Measurements from ENCODE around the gene CDKAL1. TPM values are rescaled to one million over a fixed set of nuclear protein-coding genes. Genes with fewer than 3 reads are reported as not detected.

The CDKAL1 gene
- total RNA-seq, 8 experiments from 2014 or later, result 16.1 to 25.2 (median 20.2) TPM

GRCh38 chr6:20892365-20892764 is 358.1 kb downstream of the CDKAL1 start:
- ATAC-seq (replicated peaks in 6 of 8), result no peak
- Histone ChIP-seq H3K4me1 (replicated peaks in 1 of 2) (peaks cover 0 to 6% of the 10 kb centered on the region in 2 donors), H3K27ac (no peak overlapping the region), H3K4me3 (no peak overlapping the region)
- 50 to 100% (median 94%) methylated on average over 1 to 2 of the region's 2 CpGs; no CpG with 5 or more reads in 1 of the 10 experiments for WGBS, 10 experiments
- in situ Hi-C loops (cut with MboI; ENCODE audit: low pct_unique_long_range_greater_than_20kb in 2 of 9, low sequenced_read_pairs in 9 of 9, unreplicated experiment in 9 of 9), result no loop called here

GRCh38 chr6:20893412-20893811 is 359.2 kb downstream of the CDKAL1 start:
- Histone ChIP-seq H3K27ac (no peak overlapping the region), H3K4me1 (replicated peaks in 1 of 2) (peaks cover 0 to 6% of the 10 kb centered on the region in 2 donors), H3K4me3 (no peak overlapping the region)
- peak in 1 of 8 experiments; percentile 56 for ATAC-seq (replicated peaks in 6 of 8)
- in situ Hi-C loops (cut with MboI; ENCODE audit: low pct_unique_long_range_greater_than_20kb in 2 of 9, low sequenced_read_pairs in 9 of 9, unreplicated experiment in 9 of 9), result no loop called here

DNA sequence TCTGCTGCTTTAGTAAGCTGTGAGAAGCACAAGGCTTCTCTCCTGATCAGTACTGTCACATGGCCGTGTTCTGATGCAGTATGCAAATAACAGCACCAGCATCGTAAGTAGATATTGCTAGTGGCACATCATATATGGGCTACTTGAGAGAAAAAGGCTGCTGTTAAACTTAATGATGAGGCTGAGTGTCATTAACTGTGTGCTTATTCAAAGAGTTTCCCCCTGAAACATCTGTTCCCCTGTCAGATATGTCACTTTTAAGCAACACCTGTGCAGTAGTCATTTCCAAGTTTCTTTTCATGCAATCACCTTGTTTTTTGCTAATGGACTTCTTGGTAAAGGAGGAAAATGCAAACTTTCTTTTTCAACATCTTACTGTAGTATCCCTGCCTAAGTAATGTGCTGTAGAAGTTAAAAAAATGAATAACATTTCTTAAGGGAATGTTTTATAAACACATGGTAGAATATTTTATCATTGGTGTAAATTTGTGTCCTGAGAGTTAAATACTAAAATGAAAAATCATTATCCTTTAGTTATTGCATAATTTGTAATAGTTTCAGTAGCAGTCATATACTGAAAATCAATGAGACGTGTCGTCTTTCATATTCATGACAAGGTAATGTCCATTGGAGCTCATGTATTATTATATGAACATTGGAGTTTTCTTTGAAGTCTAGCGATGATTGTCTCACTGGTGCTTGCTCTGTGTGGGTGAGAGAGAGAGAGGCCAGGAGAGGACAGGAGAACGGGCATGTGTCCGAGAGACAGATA is 366.3 kb downstream of the CDKAL1 start:
- peaks cover 4 to 11% of the 10 kb centered on the region in 2 donors for H3K4me1 ChIP-seq (replicated peaks in 1 of 2)
- H3K27ac ChIP-seq, result no peak overlapping the region
- 71 to 100% (median 93%) methylated on average over 2 to 6 of the region's 7 CpGs; no CpG with 5 or more reads in 3 of the 10 experiments for WGBS, 10 experiments
- peak in 5 of 8 experiments; percentile 49 to 77 (median 69) for ATAC-seq (replicated peaks in 6 of 8)
- in situ Hi-C loops (cut with MboI; ENCODE audit: low pct_unique_long_range_greater_than_20kb in 2 of 9, low sequenced_read_pairs in 9 of 9, unreplicated experiment in 9 of 9), result loop anchor here in 1 of 9 experiments (25.0 kb wide), 1 partner anchor 687 kb away; the partner anchor contains the start of gene SOX4
- H3K4me3 ChIP-seq, result no peak overlapping the region

DNA sequence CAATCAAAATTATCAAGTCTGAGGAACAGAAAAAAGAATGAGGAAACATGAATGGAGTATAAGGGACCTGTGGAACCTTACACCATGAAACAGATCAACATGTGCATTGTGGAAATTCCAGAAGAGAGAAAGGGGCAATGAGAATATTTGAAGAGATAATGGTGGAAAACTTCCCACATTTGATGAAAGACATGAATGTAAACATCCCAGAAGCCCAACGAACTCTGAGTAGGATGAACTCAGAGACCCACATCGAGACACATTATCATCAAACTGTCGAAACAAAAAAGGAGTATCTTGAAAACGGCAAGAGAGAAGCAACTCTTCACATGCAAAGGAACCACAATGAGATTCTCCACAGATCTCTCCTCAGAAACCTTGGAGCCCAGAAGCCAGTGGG is 371.1 kb downstream of the CDKAL1 start:
- peaks cover 2 to 6% of the 10 kb centered on the region in 2 donors for H3K4me1 ChIP-seq (replicated peaks in 1 of 2)
- no peak overlapping the region for H3K27ac ChIP-seq
- 51 to 100% (median 87%) methylated on average over 1 to 4 of the region's 4 CpGs for WGBS, 10 experiments
- ATAC-seq (replicated peaks in 6 of 8), result no peak
- in situ Hi-C loops (cut with MboI; ENCODE audit: low pct_unique_long_range_greater_than_20kb in 2 of 9, low sequenced_read_pairs in 9 of 9, unreplicated experiment in 9 of 9), result loop anchor here in 1 of 9 experiments (25.0 kb wide), 1 partner anchor 682 kb away; the partner anchor contains the start of gene SOX4
- no peak overlapping the region for H3K4me3 ChIP-seq

DNA sequence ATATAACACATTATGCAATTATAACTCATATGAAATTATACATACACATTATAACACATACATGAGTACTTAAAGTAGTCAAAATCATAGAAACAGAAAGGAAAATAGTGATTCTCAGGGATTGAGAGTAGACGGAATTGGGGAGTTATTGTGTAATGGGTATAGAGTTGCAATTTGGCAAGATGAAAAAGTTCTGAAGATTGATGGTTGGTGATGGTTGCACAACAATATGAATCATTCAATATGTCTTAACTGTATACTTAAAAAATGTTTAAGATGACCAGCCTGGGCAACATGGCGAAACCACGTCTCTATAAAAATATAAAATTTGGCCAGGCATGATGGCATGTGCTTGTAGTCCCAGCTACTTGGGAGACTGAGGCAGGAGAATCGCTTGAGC is 372.7 kb downstream of the CDKAL1 start:
- in situ Hi-C loops (cut with MboI; ENCODE audit: low pct_unique_long_range_greater_than_20kb in 2 of 9, low sequenced_read_pairs in 9 of 9, unreplicated experiment in 9 of 9), result loop anchor here in 1 of 9 experiments (25.0 kb wide), 1 partner anchor 680 kb away; the partner anchor contains the start of gene SOX4
- WGBS, 10 experiments, result 84 to 100% (median 98%) methylated on average over 1 to 4 of the region's 4 CpGs
- no peak overlapping the region for H3K4me3 ChIP-seq
- H3K4me1 ChIP-seq (replicated peaks in 1 of 2), result peaks cover 0 to under 1% of the 10 kb centered on the region in 2 donors
- no peak for ATAC-seq (replicated peaks in 6 of 8)
- H3K27ac ChIP-seq, result no peak overlapping the region

- no peaks in the 10 kb centered on the region for H3K4me1 ChIP-seq (replicated peaks in 1 of 2)
- 69 to 100% (median 85%) methylated on average over 1 to 7 of the region's 7 CpGs; no CpG with 5 or more reads in 1 of the 10 experiments for WGBS, 10 experiments
- no peak overlapping the region for H3K4me3 ChIP-seq
- in situ Hi-C loops (cut with MboI; ENCODE audit: low pct_unique_long_range_greater_than_20kb in 2 of 9, low sequenced_read_pairs in 9 of 9, unreplicated experiment in 9 of 9), result loop anchor here in 1 of 9 experiments (25.0 kb wide), 1 partner anchor 680 kb away; the partner anchor contains the start of gene SOX4
- no peak overlapping the region for H3K27ac ChIP-seq
- ATAC-seq (replicated peaks in 6 of 8), result no peak
These were observed 373.3 kb downstream of the CDKAL1 start for GRCh38 chr6:20907486-20908071.

- WGBS, 10 experiments, result 86 to 100% (median 100%) methylated on average over 1 to 2 of the region's 2 CpGs; no CpG with 5 or more reads in 1 of the 10 experiments
- no peak for ATAC-seq (replicated peaks in 6 of 8)
- no peak overlapping the region for H3K4me3 ChIP-seq
- in situ Hi-C loops (cut with MboI; ENCODE audit: low pct_unique_long_range_greater_than_20kb in 2 of 9, low sequenced_read_pairs in 9 of 9, unreplicated experiment in 9 of 9), result loop anchor here in 1 of 9 experiments (25.0 kb wide), 1 partner anchor 678 kb away; the partner anchor contains the start of gene SOX4
- H3K4me1 ChIP-seq (replicated peaks in 1 of 2), result no peaks in the 10 kb centered on the region
- H3K27ac ChIP-seq, result no peak overlapping the region
These were observed 375.4 kb downstream of the CDKAL1 start for GRCh38 chr6:20909621-20910020.

DNA sequence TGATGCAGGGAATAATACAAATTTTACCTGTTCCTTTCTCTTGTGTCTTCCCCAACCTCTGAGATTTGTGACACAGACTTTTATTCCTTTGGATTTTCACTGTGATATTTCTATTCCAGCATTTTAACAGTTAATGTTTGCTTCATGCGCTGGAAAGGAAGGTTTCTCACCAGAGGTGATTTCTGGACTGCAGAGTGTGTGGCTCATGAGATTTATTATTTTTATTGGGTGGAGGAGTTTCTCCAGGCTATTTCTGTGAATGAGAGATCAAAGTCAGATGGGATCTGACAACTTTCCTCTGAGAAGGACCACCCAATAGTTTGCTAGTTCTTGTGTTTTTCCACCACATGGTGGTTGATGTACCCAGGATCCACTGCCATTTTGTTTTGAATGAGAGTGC is 377.5 kb downstream of the CDKAL1 start:
- WGBS, 10 experiments, result 44 to 78% (median 67%) methylated on average over 1 of the region's 1 CpG; no CpG with 5 or more reads in 5 of the 10 experiments
- Histone ChIP-seq H3K4me3 (no peak overlapping the region), H3K27ac (no peak overlapping the region), H3K4me1 (replicated peaks in 1 of 2) (no peaks in the 10 kb centered on the region)
- in situ Hi-C loops (cut with MboI; ENCODE audit: low pct_unique_long_range_greater_than_20kb in 2 of 9, low sequenced_read_pairs in 9 of 9, unreplicated experiment in 9 of 9), result loop anchor here in 1 of 9 experiments (25.0 kb wide), 1 partner anchor 676 kb away; the partner anchor contains the start of gene SOX4
- peak in 2 of 8 experiments; percentile 30 to 64 for ATAC-seq (replicated peaks in 6 of 8)

GRCh38 chr6:20915156-20915555 is 380.9 kb downstream of the CDKAL1 start:
- WGBS, 10 experiments, result 33 to 100% (median 86%) methylated on average over 1 of the region's 1 CpG; no CpG with 5 or more reads in 5 of the 10 experiments
- ATAC-seq (replicated peaks in 6 of 8), result no peak
- no peaks in the 10 kb centered on the region for H3K4me1 ChIP-seq (replicated peaks in 1 of 2)
- H3K4me3 ChIP-seq, result no peak overlapping the region
- no peak overlapping the region for H3K27ac ChIP-seq
- in situ Hi-C loops (cut with MboI; ENCODE audit: low pct_unique_long_range_greater_than_20kb in 2 of 9, low sequenced_read_pairs in 9 of 9, unreplicated experiment in 9 of 9), result loop anchor here in 1 of 9 experiments (25.0 kb wide), 1 partner anchor 672 kb away; the partner anchor contains the start of gene SOX4

GRCh38 chr6:20915626-20916025 is 381.4 kb downstream of the CDKAL1 start:
- 100% methylated on average over 1 of the region's 1 CpG; no CpG with 5 or more reads in 2 of the 10 experiments for WGBS, 10 experiments

DNA sequence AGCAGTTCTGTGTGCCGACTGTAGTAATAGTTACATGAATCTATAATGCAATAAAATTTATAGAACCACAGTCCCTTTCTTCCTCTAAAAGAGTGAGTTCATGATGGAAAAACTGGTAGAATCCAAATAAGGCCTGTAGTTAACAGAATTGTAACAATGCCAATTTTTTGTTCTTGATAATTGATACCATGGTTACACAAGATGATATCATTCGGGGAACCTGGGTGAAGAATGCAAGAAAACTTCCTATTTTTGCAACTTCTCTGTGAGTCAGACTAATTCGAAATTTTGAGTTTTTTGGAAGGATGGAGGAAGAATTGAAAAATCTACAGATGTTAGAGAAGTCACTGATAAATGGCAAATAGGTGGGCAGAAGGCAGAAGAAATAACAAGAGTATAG is 381.8 kb downstream of the CDKAL1 start:
- WGBS, 10 experiments, result 38 to 100% (median 95%) methylated on average over 2 to 3 of the region's 3 CpGs; no CpG with 5 or more reads in 1 of the 10 experiments
- Histone ChIP-seq H3K27ac (no peak overlapping the region), H3K4me1 (replicated peaks in 1 of 2) (no peaks in the 10 kb centered on the region), H3K4me3 (no peak overlapping the region)
- no peak for ATAC-seq (replicated peaks in 6 of 8)
- in situ Hi-C loops (cut with MboI; ENCODE audit: low pct_unique_long_range_greater_than_20kb in 2 of 9, low sequenced_read_pairs in 9 of 9, unreplicated experiment in 9 of 9), result loop anchor here in 1 of 9 experiments (25.0 kb wide), 1 partner anchor 671 kb away; the partner anchor contains the start of gene SOX4

More at GRCh38 chr6:20915626-20916025, 381.4 kb downstream of the CDKAL1 start:
- Histone ChIP-seq H3K4me3 (no peak overlapping the region), H3K27ac (no peak overlapping the region), H3K4me1 (replicated peaks in 1 of 2) (no peaks in the 10 kb centered on the region)
- no peak for ATAC-seq (replicated peaks in 6 of 8)
- in situ Hi-C loops (cut with MboI; ENCODE audit: low pct_unique_long_range_greater_than_20kb in 2 of 9, low sequenced_read_pairs in 9 of 9, unreplicated experiment in 9 of 9), result loop anchor here in 1 of 9 experiments (25.0 kb wide), 1 partner anchor 672 kb away; the partner anchor contains the start of gene SOX4

- peak in 1 of 8 experiments; percentile 12 for ATAC-seq (replicated peaks in 6 of 8)
- H3K4me3 ChIP-seq, result no peak overlapping the region
- in situ Hi-C loops (cut with MboI; ENCODE audit: low pct_unique_long_range_greater_than_20kb in 2 of 9, low sequenced_read_pairs in 9 of 9, unreplicated experiment in 9 of 9), result loop anchor here in 1 of 9 experiments (25.0 kb wide), 1 partner anchor 668 kb away; the partner anchor contains the start of gene SOX4
- WGBS, 10 experiments, result 60 to 100% (median 72%) methylated on average over 1 to 2 of the region's 2 CpGs; no CpG with 5 or more reads in 1 of the 10 experiments
- H3K27ac ChIP-seq, result no peak overlapping the region
- H3K4me1 ChIP-seq (replicated peaks in 1 of 2), result no peaks in the 10 kb centered on the region
These were observed 384.6 kb downstream of the CDKAL1 start for GRCh38 chr6:20918868-20919267.

All from motor neuron (in vitro differentiated cells).